ENCODE measurements around the gene MAST3. TPM values are rescaled to one million over a fixed set of nuclear protein-coding genes. Genes with fewer than 3 reads are reported as not detected.

Gene MAST3
- total RNA-seq, 1 donor from 2014 or later = 4.3 TPM

- no peak for DNase-seq
Measured at GRCh38 chr19:18160971-18161635, 63.5 kb downstream of the MAST3 start.

GRCh38 chr19:18161636-18162002, 64.0 kb downstream of the MAST3 start:
- DNase-seq = no peak

- DNase-seq = no peak
Measured at GRCh38 chr19:18164072-18164471, 66.5 kb downstream of the MAST3 start.

GRCh38 chr19:18165794-18166544, 68.4 kb downstream of the MAST3 start:
- no peak for DNase-seq

GRCh38 chr19:18167011-18167410, 69.4 kb downstream of the MAST3 start:
- no peak for DNase-seq

- DNase-seq = no peak
Measured at GRCh38 chr19:18167975-18168645, 70.5 kb downstream of the MAST3 start.

- no peak for DNase-seq
Measured at GRCh38 chr19:18168673-18169381, 71.2 kb downstream of the MAST3 start.

GRCh38 chr19:18170714-18171255, 73.2 kb downstream of the MAST3 start:
- DNase-seq = no peak

- no peak for DNase-seq
Measured at GRCh38 chr19:18171605-18172327, 74.2 kb downstream of the MAST3 start.

GRCh38 chr19:18172331-18173053, 74.9 kb downstream of the MAST3 start:
- DNase-seq = no peak

- no peak for DNase-seq
Measured at GRCh38 chr19:18173054-18173571, 75.5 kb downstream of the MAST3 start.

- no peak for DNase-seq
Measured at GRCh38 chr19:18173572-18174288, 76.2 kb downstream of the MAST3 start, which contains the start of gene IFI30. IFI30 (plus strand) TSS chr19:18173813; CDS start chr19:18173842, 29 bp downstream.

GRCh38 chr19:18174983-18175382, 77.4 kb downstream of the MAST3 start:
- no peak for DNase-seq

- DNase-seq = no peak
Measured at GRCh38 chr19:18176367-18177310, 79.1 kb downstream of the MAST3 start.

- DNase-seq = no peak
Measured at GRCh38 chr19:18179957-18180356, 82.4 kb downstream of the MAST3 start.

- DNase-seq = no peak
Measured at GRCh38 chr19:18183529-18183928, 86.0 kb downstream of the MAST3 start.

GRCh38 chr19:18185538-18185937, 88.0 kb downstream of the MAST3 start:
- no peak for DNase-seq

GRCh38 chr19:18190278-18190677, 92.7 kb downstream of the MAST3 start:
- no peak for DNase-seq

- DNase-seq = no peak
Measured at GRCh38 chr19:18191640-18192062, 94.1 kb downstream of the MAST3 start.
